22Rv1 (cell line): ENCODE results near the gene GUCY2D.

Experiments
- CTCF ChIP-seq: fragments of 450-650 bp; IDR thresholded peaks from 2 replicates; pipeline ENCODE4 v1.5.1; 2017; ENCODE audit warnings: mild to moderate bottlenecking
- ZFX ChIP-seq: fragments of 450-650 bp; IDR thresholded peaks from 2 replicates; pipeline ENCODE4 v1.6.1; 2017; ENCODE audit warnings: antibody characterized with exemption, borderline replicate concordance

DNA sequence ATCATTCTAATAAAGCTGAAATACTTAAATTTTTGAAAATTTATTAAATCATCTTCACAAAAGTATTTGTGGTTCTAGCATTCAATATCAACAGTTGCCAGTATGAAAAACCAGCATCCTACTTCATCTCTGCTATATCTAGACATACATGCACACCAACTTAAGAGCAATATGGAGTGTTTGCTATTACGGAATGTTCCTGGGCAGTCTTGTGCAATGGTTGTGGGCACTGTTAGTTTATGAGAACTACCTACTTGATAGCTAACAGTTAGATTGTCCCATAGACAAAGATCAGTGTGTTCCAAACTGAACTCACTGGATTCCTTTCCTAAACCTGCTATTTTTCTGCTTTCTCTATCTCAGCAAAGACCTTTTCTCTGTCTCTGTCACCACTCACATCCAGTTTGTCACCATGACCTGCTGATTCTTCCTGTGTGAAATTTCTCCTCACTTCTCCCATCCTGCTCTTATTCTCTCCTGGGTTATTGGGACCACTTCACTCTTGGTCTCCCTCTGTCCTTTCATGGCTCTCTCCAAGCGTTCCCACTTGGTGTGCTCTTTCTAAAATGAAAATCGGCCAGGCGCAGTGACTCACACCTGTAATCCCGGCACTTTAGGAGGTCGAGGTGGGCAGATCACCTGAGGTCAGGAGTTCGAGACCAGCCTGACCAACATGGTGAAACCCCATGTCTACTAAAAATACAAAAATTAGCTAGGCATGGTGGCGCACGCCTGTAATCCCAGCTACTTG lies 42.7 kb upstream of the GUCY2D start:
- no peak for TF ChIP-seq CTCF
- TF ChIP-seq ZFX: no peak
